ENCODE measurements around the gene CACNG6. TPM values are rescaled to one million over a fixed set of nuclear protein-coding genes. Genes with fewer than 3 reads are reported as not detected.

Gene CACNG6
- total and polyA plus RNA-seq, 10 of the 15 experiments (the other 5 are each of a cell fraction or from before 2014, with no cell fraction given): 0.07 TPM; not detected in 9

DNA sequence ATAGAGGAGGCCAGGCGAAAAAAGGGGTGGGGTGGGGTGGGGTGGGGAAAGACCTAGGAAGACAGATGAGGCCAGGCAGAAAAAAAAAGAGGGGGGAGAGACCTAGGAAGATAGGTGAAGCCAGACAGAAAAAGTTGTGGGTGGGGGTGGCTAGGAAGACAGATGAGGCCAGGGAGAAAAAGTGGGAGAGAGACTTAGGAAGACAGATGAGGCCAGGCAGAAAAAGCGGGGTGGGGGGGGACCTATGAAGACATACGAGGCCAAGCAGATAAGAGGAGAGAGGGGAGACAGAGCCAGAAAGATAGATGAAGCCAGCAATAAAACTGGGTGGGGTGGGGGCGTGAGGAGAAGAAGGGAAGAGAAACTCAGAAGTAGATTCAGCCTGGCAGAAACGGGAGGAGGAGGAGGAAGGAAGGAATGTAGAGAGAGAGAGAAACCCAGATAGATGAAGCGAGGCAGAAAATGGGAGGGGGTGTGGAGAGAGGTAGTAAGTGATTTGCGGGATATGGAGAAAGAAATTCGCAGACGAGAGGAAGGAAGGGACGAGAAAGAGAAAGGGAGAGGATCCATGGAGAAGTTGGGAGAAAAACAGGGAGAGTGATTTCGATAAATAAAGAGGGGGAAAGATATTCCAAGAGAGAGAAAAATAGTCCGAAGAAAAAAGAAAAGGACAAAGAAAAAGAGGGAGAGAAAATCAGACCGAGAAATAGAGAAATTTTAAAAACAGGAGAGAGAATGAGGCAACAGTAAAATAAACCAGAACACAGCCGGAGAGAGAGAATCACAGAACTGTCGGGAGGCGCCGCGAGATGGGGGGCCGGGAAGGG, 12.2 kb upstream of the CACNG6 start (continued):
- no peak for TF ChIP-seq POLR2AphosphoS2 (IDR thresholded peaks at IDR 0.05; ENCODE audit: low read depth, low read length)

DNA sequence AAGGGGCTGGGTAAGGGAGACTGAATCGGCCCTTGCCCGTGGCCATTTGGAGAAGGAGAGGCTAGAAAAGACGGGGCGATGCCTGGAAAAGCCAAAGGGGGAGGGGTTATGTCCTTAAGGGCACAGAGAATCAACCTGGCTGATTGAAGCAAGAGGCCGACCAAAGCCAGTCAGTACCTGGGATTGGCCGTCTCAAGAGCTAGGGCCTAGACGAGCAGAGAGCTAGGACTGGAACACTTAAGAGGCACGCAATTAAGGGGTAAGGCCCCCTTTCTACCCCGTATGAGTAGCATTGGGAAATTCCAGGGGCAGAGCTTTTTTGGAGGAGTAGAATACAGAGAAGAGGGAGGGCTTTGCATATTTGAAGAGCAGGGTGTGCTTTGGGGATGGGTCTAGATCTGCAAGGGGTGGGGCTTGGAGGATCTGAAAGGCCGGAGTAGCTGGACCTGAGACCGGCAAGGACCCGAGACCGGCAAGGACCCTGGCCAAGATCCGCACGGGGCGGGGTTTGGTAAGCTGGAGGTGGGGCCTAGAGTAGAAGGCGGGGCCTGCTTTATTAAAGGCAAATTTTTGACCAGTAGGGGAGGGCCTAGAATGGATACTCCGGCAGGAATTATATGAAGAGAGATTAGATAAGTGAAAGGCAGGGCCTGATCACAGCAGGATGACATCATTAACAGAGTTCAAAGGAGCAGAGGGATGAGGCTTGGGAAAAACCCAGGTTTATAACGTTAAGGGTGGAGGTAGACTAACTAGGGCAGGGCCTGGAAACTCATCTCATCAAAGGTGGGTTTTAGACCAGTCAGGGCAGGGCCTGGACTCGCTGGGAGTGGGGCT, 10.7 kb upstream of the CACNG6 start:
- Histone ChIP-seq H3K27me3 (replicated peaks in 1 of 2; ENCODE audit: control insufficient read depth in 2 of 2, insufficient read depth in 2 of 2, low read length in 1 of 2) (no peaks in the 10 kb centered on the region), H3K36me3 (ENCODE audit: control insufficient read depth in 2 of 2, insufficient read depth in 2 of 2, low read length in 1 of 2) (no peaks in the 10 kb centered on the region), H2AFZ (ENCODE audit: control insufficient read depth, low read depth, low read length) (no peak overlapping the region), H3K27ac (ENCODE audit: control insufficient read depth, insufficient read depth) (no peak overlapping the region), H3K4me3 (no peak overlapping the region), H3K9me3 (replicated peaks; ENCODE audit: control insufficient read depth, insufficient read depth, low read length) (no peaks in the 10 kb centered on the region; the same call in 1 of the 3 replicates), H4K20me1 (ENCODE audit: control insufficient read depth, insufficient read depth) (no peaks in the 10 kb centered on the region), H3K4me1 (ENCODE audit: control insufficient read depth, insufficient read depth, low read length) (no peaks in the 10 kb centered on the region), H3K79me2 (ENCODE audit: control insufficient read depth, insufficient read depth, low read length) (no peaks in the 10 kb centered on the region), H3K9ac (ENCODE audit: control insufficient read depth, insufficient read depth, low read length) (no peak overlapping the region), H3K4me2 (ENCODE audit: control insufficient read depth, insufficient read depth) (no peak overlapping the region)
- ChIA-PET RAD21 (ENCODE audit: unreplicated experiment) (no interaction called here), POLR2A (no interaction called here), CTCF (no interaction called here), SMC1A (ENCODE audit: uncharacterized antibody, unreplicated experiment) (no interaction called here)
- in situ Hi-C loops (cut with MboI): no loop called here
- BruUV-seq (replicated peaks): no TSS peak
- WGBS (ENCODE audit: insufficient coverage, insufficient replicate concordance, low lambda C conversion rate, missing lambda C conversion rate): 62% methylated on average over 20 of the region's 20 CpGs
- DNase-seq (ENCODE audit: low read depth, low spot score): no peak
- no peak for ATAC-seq
- no peak for FAIRE-seq
- intact Hi-C loops (cut with micrococcal nuclease; ENCODE audit: unreplicated experiment): no loop called here
- no peak for TF ChIP-seq ZSCAN29 (IDR thresholded peaks at IDR 0.05)
- TF ChIP-seq RAD21 (IDR thresholded peaks at IDR 0.05; ENCODE audit: insufficient read depth, low read depth, low read length): no peak
- TF ChIP-seq, protein P1, sequence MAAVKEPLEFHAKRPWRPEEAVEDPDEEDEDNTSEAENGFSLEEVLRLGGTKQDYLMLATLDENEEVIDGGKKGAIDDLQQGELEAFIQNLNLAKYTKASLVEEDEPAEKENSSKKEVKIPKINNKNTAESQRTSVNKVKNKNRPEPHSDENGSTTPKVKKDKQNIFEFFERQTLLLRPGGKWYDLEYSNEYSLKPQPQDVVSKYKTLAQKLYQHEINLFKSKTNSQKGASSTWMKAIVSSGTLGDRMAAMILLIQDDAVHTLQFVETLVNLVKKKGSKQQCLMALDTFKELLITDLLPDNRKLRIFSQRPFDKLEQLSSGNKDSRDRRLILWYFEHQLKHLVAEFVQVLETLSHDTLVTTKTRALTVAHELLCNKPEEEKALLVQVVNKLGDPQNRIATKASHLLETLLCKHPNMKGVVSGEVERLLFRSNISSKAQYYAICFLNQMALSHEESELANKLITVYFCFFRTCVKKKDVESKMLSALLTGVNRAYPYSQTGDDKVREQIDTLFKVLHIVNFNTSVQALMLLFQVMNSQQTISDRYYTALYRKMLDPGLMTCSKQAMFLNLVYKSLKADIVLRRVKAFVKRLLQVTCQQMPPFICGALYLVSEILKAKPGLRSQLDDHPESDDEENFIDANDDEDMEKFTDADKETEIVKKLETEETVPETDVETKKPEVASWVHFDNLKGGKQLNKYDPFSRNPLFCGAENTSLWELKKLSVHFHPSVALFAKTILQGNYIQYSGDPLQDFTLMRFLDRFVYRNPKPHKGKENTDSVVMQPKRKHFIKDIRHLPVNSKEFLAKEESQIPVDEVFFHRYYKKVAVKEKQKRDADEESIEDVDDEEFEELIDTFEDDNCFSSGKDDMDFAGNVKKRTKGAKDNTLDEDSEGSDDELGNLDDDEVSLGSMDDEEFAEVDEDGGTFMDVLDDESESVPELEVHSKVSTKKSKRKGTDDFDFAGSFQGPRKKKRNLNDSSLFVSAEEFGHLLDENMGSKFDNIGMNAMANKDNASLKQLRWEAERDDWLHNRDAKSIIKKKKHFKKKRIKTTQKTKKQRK (IDR thresholded peaks at IDR 0.05; ENCODE audit: low read depth, low read length): no peak
- TF ChIP-seq BHLHE40 (IDR thresholded peaks at IDR 0.05; ENCODE audit: borderline replicate concordance in 1 of 2, low read depth in 2 of 2, low read length in 1 of 2): no peak
- TF ChIP-seq STAT3 (IDR thresholded peaks at IDR 0.05; ENCODE audit: low read depth, low read length): no peak
- TF ChIP-seq SMAD5 (IDR thresholded peaks at IDR 0.05; ENCODE audit: low read depth): no peak
- TF ChIP-seq CREM (IDR thresholded peaks at IDR 0.05; ENCODE audit: low read depth): no peak
- TF ChIP-seq POLR2AphosphoS5 (IDR thresholded peaks at IDR 0.05; ENCODE audit: low read length): no peak
- no peak for TF ChIP-seq BRCA1 (IDR thresholded peaks at IDR 0.05; ENCODE audit: low read depth, low read length)
- TF ChIP-seq SPI1 (IDR thresholded peaks at IDR 0.05; ENCODE audit: borderline replicate concordance, insufficient read depth, low read depth, low read length): no peak
- TF ChIP-seq ZNF274 (IDR thresholded peaks at IDR 0.05; ENCODE audit: insufficient read depth, insufficient read length): no peak
- TF ChIP-seq ZNF207 (IDR thresholded peaks at IDR 0.05; ENCODE audit: borderline replicate concordance): no peak
- TF ChIP-seq LARP7 (IDR thresholded peaks at IDR 0.05): no peak
- TF ChIP-seq, protein P2, sequence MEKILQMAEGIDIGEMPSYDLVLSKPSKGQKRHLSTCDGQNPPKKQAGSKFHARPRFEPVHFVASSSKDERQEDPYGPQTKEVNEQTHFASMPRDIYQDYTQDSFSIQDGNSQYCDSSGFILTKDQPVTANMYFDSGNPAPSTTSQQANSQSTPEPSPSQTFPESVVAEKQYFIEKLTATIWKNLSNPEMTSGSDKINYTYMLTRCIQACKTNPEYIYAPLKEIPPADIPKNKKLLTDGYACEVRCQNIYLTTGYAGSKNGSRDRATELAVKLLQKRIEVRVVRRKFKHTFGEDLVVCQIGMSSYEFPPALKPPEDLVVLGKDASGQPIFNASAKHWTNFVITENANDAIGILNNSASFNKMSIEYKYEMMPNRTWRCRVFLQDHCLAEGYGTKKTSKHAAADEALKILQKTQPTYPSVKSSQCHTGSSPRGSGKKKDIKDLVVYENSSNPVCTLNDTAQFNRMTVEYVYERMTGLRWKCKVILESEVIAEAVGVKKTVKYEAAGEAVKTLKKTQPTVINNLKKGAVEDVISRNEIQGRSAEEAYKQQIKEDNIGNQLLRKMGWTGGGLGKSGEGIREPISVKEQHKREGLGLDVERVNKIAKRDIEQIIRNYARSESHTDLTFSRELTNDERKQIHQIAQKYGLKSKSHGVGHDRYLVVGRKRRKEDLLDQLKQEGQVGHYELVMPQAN (conservative IDR thresholded peaks at IDR 0.05): no peak
- no peak for TF ChIP-seq ZNF384 (IDR thresholded peaks at IDR 0.05; ENCODE audit: borderline replicate concordance, low read depth, low read length)
- TF ChIP-seq KLF5 (IDR thresholded peaks at IDR 0.05; ENCODE audit: partially characterized antibody): no peak
